Right atrium auricular region (tissue), 2 donors: ENCODE results near the gene MBOAT7. TPM values are rescaled to one million over a fixed set of nuclear protein-coding genes. Genes with fewer than 3 reads are reported as not detected.

Experiments
- DNase-seq: peaks from one replicate; pipeline ENCODE4 v3.0.0-alpha.2; 2019; ENCODE audit warnings: low spot score
- H3K27ac ChIP-seq, 2 donors: fragments of 200-600 bp; sonication (generic); 1 replicate in 1 of 2; 2 replicates in 1 of 2; pipeline ENCODE4 v1.5.1; 2016 to 2019
- H3K27me3 ChIP-seq, 2 donors: fragments of 200-600 bp; sonication (generic); one replicate each; pipeline versions ENCODE4 v1.5.1 to v1.6.0; 2017 to 2019
- H3K36me3 ChIP-seq: fragments of 200-600 bp; sonication (generic); one replicate; pipeline ENCODE4 v1.5.1; 2016
- H3K4me1 ChIP-seq, 2 donors: fragments of 200-600 bp; sonication (generic); one replicate each; pipeline versions ENCODE4 v1.5.1 to v1.6.0; 2017 to 2019
- H3K4me3 ChIP-seq, 2 donors: fragments of 200-600 bp; sonication (generic); 1 replicate in 1 of 2; 2 replicates in 1 of 2; pipeline ENCODE4 v1.5.1; 2017 to 2019; ENCODE audit warnings: mild to moderate bottlenecking in 1 of 2, moderate library complexity in 1 of 2
- H3K9me3 ChIP-seq, 2 donors: fragments of 200-600 bp; sonication (generic); one replicate each; pipeline ENCODE4 v1.5.1; 2019
- total RNA-seq, 2 donors: library from RNA; depleted of rRNA; stranded (reverse); fragments of >200 nt; gene quantifications; one replicate each; pipeline ENCODE4 v1.1.0, GENCODE V29; 2016
- TF ChIP-seq, protein P1 (sequence below), 2 donors: fragments of 200-600 bp; sonication (generic); IDR thresholded peaks; one replicate each; pipeline ENCODE4 v1.5.1; 2019; ENCODE audit warnings: antibody characterized with exemption in 2 of 2

MBOAT7 gene
- total RNA-seq, 2 donors from 2014 or later, result 27.0 to 37.0 TPM

GRCh38 chr19:54149021-54149812 is 40.2 kb downstream of the MBOAT7 start:
- TF ChIP-seq, protein P1, sequence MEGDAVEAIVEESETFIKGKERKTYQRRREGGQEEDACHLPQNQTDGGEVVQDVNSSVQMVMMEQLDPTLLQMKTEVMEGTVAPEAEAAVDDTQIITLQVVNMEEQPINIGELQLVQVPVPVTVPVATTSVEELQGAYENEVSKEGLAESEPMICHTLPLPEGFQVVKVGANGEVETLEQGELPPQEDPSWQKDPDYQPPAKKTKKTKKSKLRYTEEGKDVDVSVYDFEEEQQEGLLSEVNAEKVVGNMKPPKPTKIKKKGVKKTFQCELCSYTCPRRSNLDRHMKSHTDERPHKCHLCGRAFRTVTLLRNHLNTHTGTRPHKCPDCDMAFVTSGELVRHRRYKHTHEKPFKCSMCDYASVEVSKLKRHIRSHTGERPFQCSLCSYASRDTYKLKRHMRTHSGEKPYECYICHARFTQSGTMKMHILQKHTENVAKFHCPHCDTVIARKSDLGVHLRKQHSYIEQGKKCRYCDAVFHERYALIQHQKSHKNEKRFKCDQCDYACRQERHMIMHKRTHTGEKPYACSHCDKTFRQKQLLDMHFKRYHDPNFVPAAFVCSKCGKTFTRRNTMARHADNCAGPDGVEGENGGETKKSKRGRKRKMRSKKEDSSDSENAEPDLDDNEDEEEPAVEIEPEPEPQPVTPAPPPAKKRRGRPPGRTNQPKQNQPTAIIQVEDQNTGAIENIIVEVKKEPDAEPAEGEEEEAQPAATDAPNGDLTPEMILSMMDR (IDR thresholded peaks at IDR 0.05), result no peak
- Histone ChIP-seq H3K4me1 (peaks cover 0 to 30% of the 10 kb centered on the region in 2 donors), H3K9me3 (no peaks in the 10 kb centered on the region), H3K4me3 (no peak overlapping the region), H3K36me3 (peaks cover 99% of the 10 kb centered on the region), H3K27ac (no peak overlapping the region), H3K27me3 (no peaks in the 10 kb centered on the region)
- no peak for DNase-seq

GRCh38 chr19:54148158-54148557 is 41.2 kb downstream of the MBOAT7 start:
- no peak for DNase-seq
- peaks cover 99% of the 10 kb centered on the region for H3K36me3 ChIP-seq
- no peaks in the 10 kb centered on the region for H3K9me3 ChIP-seq
- TF ChIP-seq, protein P1 (IDR thresholded peaks at IDR 0.05), result no peak
- H3K27ac ChIP-seq, result no peak overlapping the region
- H3K4me3 ChIP-seq, result no peak overlapping the region
- peaks cover 0 to 22% of the 10 kb centered on the region in 2 donors for H3K4me1 ChIP-seq
- H3K27me3 ChIP-seq, result no peaks in the 10 kb centered on the region

DNA sequence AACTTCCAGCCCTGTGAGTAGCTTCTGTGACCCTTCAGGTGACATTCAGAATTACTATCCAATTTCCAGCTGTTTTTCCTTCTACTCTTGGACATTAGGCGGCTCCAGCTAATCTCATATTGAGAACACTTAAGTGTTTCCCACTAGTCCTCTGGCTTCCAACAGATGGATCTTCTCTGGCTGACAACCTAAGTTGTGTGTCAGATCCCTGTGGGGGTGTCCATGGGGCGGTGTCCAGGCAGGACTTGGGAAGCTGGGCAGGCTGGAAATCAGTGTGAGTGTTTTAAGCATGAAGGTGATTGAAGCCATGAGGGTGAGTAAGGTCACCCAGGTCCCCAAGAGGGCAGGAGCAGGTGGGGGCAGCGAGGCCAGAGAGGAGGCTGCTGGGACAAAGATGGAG is 41.7 kb downstream of the MBOAT7 start:
- no peaks in the 10 kb centered on the region for H3K9me3 ChIP-seq
- TF ChIP-seq, protein P1 (IDR thresholded peaks at IDR 0.05), result no peak
- DNase-seq, result no peak
- H3K27ac ChIP-seq, result no peak overlapping the region
- no peaks in the 10 kb centered on the region for H3K27me3 ChIP-seq
- H3K4me1 ChIP-seq, result peaks cover 0 to 19% of the 10 kb centered on the region in 2 donors
- H3K36me3 ChIP-seq, result peaks cover 99% of the 10 kb centered on the region
- H3K4me3 ChIP-seq, result no peak overlapping the region

DNA sequence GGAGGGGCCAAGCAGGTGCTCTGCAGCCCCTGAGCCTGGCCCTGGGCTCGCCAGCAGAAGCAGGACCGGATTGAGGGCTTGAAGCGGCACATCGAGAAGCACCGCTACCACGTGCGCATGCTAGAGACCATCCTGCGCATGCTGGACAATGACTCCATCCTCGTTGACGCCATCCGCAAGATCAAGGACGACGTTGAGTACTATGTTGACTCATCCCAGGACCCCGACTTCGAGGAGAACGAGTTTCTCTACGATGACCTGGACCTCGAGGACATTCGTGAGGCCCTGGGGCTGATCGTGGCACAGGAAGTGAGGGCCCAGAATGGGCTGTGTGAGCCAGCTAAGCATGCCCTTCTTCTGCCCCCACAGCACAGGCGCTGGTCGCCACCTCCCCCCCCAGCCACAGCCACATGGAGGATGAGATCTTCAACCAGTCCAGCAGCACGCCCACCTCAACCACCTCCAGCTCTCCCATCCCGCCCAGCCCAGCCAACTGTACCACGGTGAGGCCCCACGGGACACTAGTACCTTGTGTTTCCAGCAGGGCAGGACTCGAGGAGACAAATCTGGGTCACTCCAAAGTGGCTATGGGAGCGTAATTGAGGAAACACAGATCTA is 43.7 kb downstream of the MBOAT7 start:
- H3K36me3 ChIP-seq, result peaks cover 81% of the 10 kb centered on the region
- DNase-seq, result no peak
- no peak overlapping the region for H3K27ac ChIP-seq
- H3K4me1 ChIP-seq, result peaks cover 0 to 27% of the 10 kb centered on the region in 2 donors
- no peaks in the 10 kb centered on the region for H3K9me3 ChIP-seq
- H3K4me3 ChIP-seq, result no peak overlapping the region
- H3K27me3 ChIP-seq, result no peaks in the 10 kb centered on the region
- TF ChIP-seq, protein P1 (IDR thresholded peaks at IDR 0.05), result no peak

DNA sequence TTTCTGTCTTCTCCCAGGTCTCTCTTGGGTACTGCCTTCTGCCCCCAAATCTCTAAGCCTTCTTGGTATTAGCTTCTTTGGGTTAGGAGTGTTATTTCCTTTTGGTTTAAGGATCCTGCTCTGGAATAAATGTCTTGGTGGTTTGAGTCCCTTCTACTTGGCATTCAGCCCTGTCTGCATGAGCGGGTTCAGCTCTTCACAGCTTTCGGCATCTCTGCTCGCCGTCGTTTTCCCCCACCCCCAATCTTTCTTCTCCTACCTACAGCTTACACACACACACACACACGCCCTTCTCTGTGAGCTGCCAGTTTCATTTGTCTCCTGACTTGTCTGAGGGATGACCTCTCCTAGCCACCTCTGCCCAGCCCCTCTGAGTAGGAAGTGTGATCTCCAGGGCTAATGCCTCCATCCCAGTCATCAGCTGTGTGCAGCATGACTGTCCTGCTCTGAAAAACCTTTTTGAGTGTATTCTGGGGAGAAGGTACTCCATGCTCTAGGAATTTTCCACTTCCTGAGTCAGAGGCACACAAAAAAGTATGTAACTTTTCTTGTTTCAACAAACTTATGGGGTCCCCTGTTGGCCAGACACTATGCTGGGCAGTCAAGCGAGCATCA is 47.1 kb downstream of the MBOAT7 start:
- Histone ChIP-seq H3K9me3 (no peaks in the 10 kb centered on the region), H3K36me3 (peaks cover 49% of the 10 kb centered on the region), H3K27me3 (no peaks in the 10 kb centered on the region), H3K27ac (no peak overlapping the region), H3K4me3 (no peak overlapping the region), H3K4me1 (peaks cover 0 to 41% of the 10 kb centered on the region in 2 donors)
- DNase-seq, result no peak
- TF ChIP-seq, protein P1 (IDR thresholded peaks at IDR 0.05), result no peak
